A549 (cell line): Measurements from ENCODE around the gene NTSR1. TPM values are rescaled to one million over a fixed set of nuclear protein-coding genes. Genes with fewer than 3 reads are reported as not detected.
A peak's percentile ranks its signal among the peaks of the same experiment; 100 is the strongest.
"Not testable (repeated sequence)": the region's sequence is repeated elsewhere in the genome, so short reads cannot be mapped to it uniquely, and the experiment has no call there.

ENCODE experiments used
- ATAC-seq, 2 experiments: fragments of 200-7000 bp in 1 of 2; fragments of >200 bp in 1 of 2; cut with Nextera tagmentation in 1 of 2; cut with Tn5 transposase in 1 of 2; 3 replicates each; pipeline versions ENCODE4 v1.8.0 to v1.9.1; 2018 to 2020; ENCODE audit warnings: mild to moderate bottlenecking in 1 of 2, moderate library complexity in 1 of 2
- CTCF ChIA-PET: fragments of 300-600 bp; sonication (Branson Sonifier 250); formaldehyde crosslinking; extraction: SDS; loops from one replicate; lab custom pipeline; 2021; ENCODE audit warnings: antibody characterized with exemption, inconsistent platforms; lab: Yijun Ruan, JAX
- POLR2A ChIA-PET: fragments of 350-600 bp; formaldehyde crosslinking; extraction: SDS; loops from one replicate; lab custom pipeline; 2021; ENCODE audit warnings: antibody characterized with exemption, inconsistent platforms; lab: Yijun Ruan, JAX
- DNase-seq, 2 experiments: peaks; one replicate each; pipeline versions ENCODE4 v3.0.0 to v3.0.0-alpha.2; 2011 to 2016; ENCODE audit warnings: low read depth in 1 of 2, low spot score in 1 of 2
- FAIRE-seq: peaks from 2 replicates; lab custom pipeline; 2011; peaks lifted over from hg19 to GRCh38; lab: Jason Lieb, UNC
- H3K27ac ChIP-seq, 2 experiments: fragments of >200 bp; sonication (Bioruptor Twin); formaldehyde crosslinking; 3 replicates each; pipeline ENCODE4 v1.5.1; 2016 to 2017
- H3K4me1 ChIP-seq: fragments of >200 bp; sonication (Bioruptor Twin); formaldehyde crosslinking; 3 replicates; pipeline ENCODE4 v1.6.1; 2016
- H3K4me2 ChIP-seq: fragments of >200 bp; sonication (Bioruptor Twin); formaldehyde crosslinking; 3 replicates; pipeline ENCODE4 v1.6.1; 2016
- H3K4me3 ChIP-seq: fragments of >200 bp; sonication (Bioruptor Twin); formaldehyde crosslinking; 3 replicates; pipeline ENCODE4 v1.5.1; 2016
- H3K9me3 ChIP-seq: fragments of >200 bp; sonication (Bioruptor Twin); formaldehyde crosslinking; 3 replicates; pipeline ENCODE4 v1.6.1; 2016
- CTCF ChIP-seq: fragments of >200 bp; sonication (Bioruptor Twin); formaldehyde crosslinking; IDR thresholded peaks from 3 replicates; pipeline ENCODE4 v1.5.1; 2016
- ESRRA ChIP-seq: fragments of 150-350 bp; IDR thresholded peaks from 2 replicates; pipeline ENCODE4 v1.6.1; 2014; ENCODE audit warnings: mild to moderate bottlenecking, low read length, borderline replicate concordance
- FOXS1 ChIP-seq: fragments of 250-450 bp; sonication (Bioruptor Pico); IDR thresholded peaks from 2 replicates; pipeline ENCODE4 v1.5.0; 2020; ENCODE audit warnings: mild to moderate bottlenecking, moderate library complexity
- HOXB5 ChIP-seq: fragments of 250-450 bp; sonication (Bioruptor Pico); IDR thresholded peaks from 2 replicates; pipeline ENCODE4 v1.5.0; 2020; ENCODE audit warnings: mild to moderate bottlenecking, moderate library complexity
- JUNB ChIP-seq: fragments of >200 bp; sonication (Bioruptor Twin); formaldehyde crosslinking; IDR thresholded peaks from 2 replicates; pipeline ENCODE4 v1.6.1; 2016
- KDM5A ChIP-seq: fragments of 200-600 bp; sonication (generic); IDR thresholded peaks from 2 replicates; pipeline ENCODE4 v1.6.1; 2016; ENCODE audit warnings: antibody characterized with exemption, mild to moderate bottlenecking
- RNF2 ChIP-seq: fragments of 200-600 bp; sonication (generic); IDR thresholded peaks from 2 replicates; pipeline ENCODE4 v1.6.1; 2016; ENCODE audit warnings: low read depth, mild to moderate bottlenecking, antibody characterized with exemption, moderate library complexity, borderline replicate concordance
- SREBF2 ChIP-seq: fragments of 450-650 bp; IDR thresholded peaks from 2 replicates; pipeline ENCODE4 v1.6.1; 2014; ENCODE audit warnings: mild to moderate bottlenecking, moderate library complexity
- USF2 ChIP-seq: fragments of 450-650 bp; IDR thresholded peaks from 2 replicates; pipeline ENCODE4 v1.6.1; 2014; ENCODE audit warnings: antibody characterized with exemption
- ZFP36 ChIP-seq: fragments of 450-650 bp; IDR thresholded peaks from 2 replicates; pipeline ENCODE4 v1.6.1; 2014; ENCODE audit warnings: borderline replicate concordance; ENCODE audit not compliant: partially characterized antibody
- WGBS: methylation state at CpG from one replicate; pipeline ENCODE4 v1.1.6; 2017; ENCODE audit errors: missing lambda C conversion rate; 5-methylcytosine and 5-hydroxymethylcytosine counted together
- polyA plus RNA-seq, 4 experiments: library from polyadenylated mRNA; depleted of rRNA in 3 of 4; stranded (reverse); fragments of >200 nt; fragmentation: RNase III in 1 of 4; extraction: RNeasy Plus Mini Kit Qiagen cat#74134 plus additional on column Dnase treatment in 1 of 4; gene quantifications; 2 replicates in 3 of 4; 3 replicates in 1 of 4; pipeline ENCODE4 v1.2.3, GENCODE V29; 2011 to 2017
- TF ChIP-seq, protein P1 (sequence below): IDR thresholded peaks from 2 replicates; pipeline ENCODE4 v1.6.1; 2012; ENCODE audit warnings: low read depth, borderline replicate concordance

Gene NTSR1
- polyA plus RNA-seq, 2 of the 4 experiments (the other 2 are of a cell fraction) = 0.03 TPM; not detected in 1

DNA sequence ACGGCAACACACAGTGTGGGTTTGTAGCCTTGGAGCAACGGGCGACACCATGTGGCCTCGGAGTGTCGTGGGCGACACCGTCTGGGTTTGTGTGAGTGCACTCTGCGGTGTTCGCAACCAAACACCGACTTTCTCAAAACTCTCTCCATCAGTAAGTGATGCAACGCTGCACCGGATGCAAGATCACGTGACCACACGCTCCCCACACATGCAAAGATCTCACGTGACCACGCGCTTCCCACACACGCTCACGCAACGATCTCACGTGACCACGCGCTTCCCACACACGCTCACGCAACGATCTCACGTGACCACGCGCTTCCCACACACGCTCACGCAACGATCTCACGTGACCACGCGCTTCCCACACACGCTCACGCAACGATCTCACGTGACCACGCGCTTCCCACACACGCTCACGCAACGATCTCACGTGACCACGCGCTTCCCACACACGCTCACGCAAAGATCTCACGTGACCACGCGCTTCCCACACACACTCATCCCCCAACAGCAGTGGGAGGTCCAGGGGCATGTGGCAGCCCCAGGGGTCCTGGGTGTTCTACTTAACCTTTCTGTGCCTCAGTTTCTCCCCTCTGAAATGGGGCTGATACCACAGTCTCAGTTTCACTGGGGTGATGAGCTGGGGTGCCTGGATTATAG lies 24.8 kb upstream of the NTSR1 start:
- POLR2A ChIA-PET, H3K4me3 ChIP-seq, DNase-seq, H3K4me1 ChIP-seq, FAIRE-seq: not testable (repeated sequence)
- H3K9me3 ChIP-seq = peaks cover 11% of the 10 kb centered on the region
- TF ChIP-seq USF2 = peak; percentile 47; the same call in 1 of the 2 replicates
- TF ChIP-seq, all 56 proteins: peak for 1; not testable (repeated sequence) for 55
- CTCF ChIA-PET = interaction anchor here (0.6 to 1.7 kb wide), 7 partner anchors 9 to 108 kb away, joined by 3 to 8 read pairs (median 3); no protein-coding TSS in a partner anchor
- WGBS = 75% methylated on average over 43 of the region's 52 CpGs
- H3K27ac ChIP-seq, ATAC-seq, H3K4me2 ChIP-seq: not testable (repeated sequence)

GRCh38 chr20:62684981-62685380 lies 23.7 kb upstream of the NTSR1 start:
- TF ChIP-seq JUNB = no peak
- TF ChIP-seq, protein P1, sequence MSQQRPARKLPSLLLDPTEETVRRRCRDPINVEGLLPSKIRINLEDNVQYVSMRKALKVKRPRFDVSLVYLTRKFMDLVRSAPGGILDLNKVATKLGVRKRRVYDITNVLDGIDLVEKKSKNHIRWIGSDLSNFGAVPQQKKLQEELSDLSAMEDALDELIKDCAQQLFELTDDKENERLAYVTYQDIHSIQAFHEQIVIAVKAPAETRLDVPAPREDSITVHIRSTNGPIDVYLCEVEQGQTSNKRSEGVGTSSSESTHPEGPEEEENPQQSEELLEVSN = no peak
- no peak for TF ChIP-seq ESRRA
- no peak for TF ChIP-seq KDM5A
- no peak for TF ChIP-seq RNF2
- no peak for FAIRE-seq
- Histone ChIP-seq H3K4me1 (no peaks in the 10 kb centered on the region), H3K27ac (no peak overlapping the region), H3K4me2 (no peak overlapping the region), H3K9me3 (peaks cover 5% of the 10 kb centered on the region), H3K4me3 (no peak overlapping the region)
- no peak for DNase-seq
- ATAC-seq = no peak
- POLR2A ChIA-PET = no interaction called here
- CTCF ChIA-PET = interaction anchor here (1.0 to 2.9 kb wide), 6 partner anchors 10 to 189 kb away, joined by 3 to 28 read pairs (median 4); no protein-coding TSS in a partner anchor
- WGBS = 73% methylated on average over 7 of the region's 12 CpGs

DNA sequence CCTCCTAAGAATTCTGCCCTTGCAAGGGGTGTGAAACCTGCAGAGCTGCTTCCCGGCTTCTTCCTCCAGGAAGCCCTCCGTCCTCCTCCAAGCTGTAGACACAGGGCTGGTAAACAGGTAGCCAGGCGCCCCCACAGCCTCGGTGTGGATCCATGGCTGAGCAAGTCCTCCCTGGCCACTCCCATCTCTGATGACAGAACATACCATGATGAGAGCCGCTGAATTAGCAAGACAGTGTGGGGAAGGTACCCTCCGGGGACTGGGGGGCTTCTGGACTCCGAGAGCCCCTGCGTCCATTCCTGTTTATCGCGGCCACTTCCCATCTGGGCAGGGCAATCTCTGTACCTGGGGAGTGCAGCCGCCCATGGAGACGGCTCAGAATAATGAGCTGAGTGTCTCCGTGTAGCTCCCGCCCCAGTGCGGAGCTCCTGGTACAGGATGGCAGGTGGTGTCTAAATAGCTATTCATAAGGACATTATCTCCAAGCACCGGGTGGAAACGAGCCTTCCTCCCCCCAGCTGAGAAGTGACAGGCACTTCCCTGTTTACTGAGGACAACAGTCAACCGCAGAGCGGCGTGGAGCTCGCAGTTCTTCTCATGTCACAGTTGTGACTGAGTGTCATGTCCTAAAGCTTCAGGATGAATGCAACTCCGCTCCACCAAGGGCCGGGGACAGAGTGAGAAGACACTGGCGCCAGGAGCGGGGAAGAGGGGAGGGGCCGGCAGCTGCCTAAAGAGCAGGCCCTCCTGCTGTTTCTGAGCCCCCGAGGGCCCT lies 22.7 kb upstream of the NTSR1 start:
- TF ChIP-seq SREBF2 (no peak), FOXS1 (CRISPR knock-in tag) (no peak), ZFP36 (peak; percentile 59), HOXB5 (CRISPR knock-in tag) (no peak), CTCF (no peak)
- 68% methylated on average over 27 of the region's 27 CpGs for WGBS
- no peak overlapping the region for H3K27ac ChIP-seq

More for the DNA sequence above, 22.7 kb upstream of the NTSR1 start:
- FAIRE-seq (no peak), DNase-seq (no peak), ATAC-seq (no peak)
- CTCF ChIA-PET = interaction anchor here (0.9 to 2.9 kb wide), 10 partner anchors 16 to 190 kb away, joined by 3 to 28 read pairs (median 4); no protein-coding TSS in a partner anchor
- POLR2A ChIA-PET = no interaction called here
- Histone ChIP-seq H3K4me2 (no peak overlapping the region), H3K4me3 (no peak overlapping the region), H3K9me3 (no peaks in the 10 kb centered on the region), H3K4me1 (no peaks in the 10 kb centered on the region)
